Thymus (tissue), 14 donors: Measurements from ENCODE around the gene CRYAB. TPM values are rescaled to one million over a fixed set of nuclear protein-coding genes. Genes with fewer than 3 reads are reported as not detected.

Experiments used
- DNase-seq, 9 donors: peaks; one replicate each; pipeline ENCODE4 v3.0.0-alpha.2; 2013; ENCODE audit warnings: low spot score in 9 of 9, low read depth in 6 of 9, missing footprints in 1 of 9
- H3K27ac ChIP-seq, 2 donors: one replicate each; pipeline ENCODE4 v1.5.1; 2013; ENCODE audit warnings: control low read depth in 1 of 2, low read depth in 1 of 2, low read length in 1 of 2, mild to moderate bottlenecking in 1 of 2, moderate library complexity in 1 of 2
- H3K27me3 ChIP-seq, 2 donors: one replicate each; pipeline ENCODE4 v1.5.1; 2013; ENCODE audit warnings: low read length in 1 of 2; ENCODE audit not compliant: control insufficient read depth in 2 of 2, insufficient read depth in 1 of 2
- H3K36me3 ChIP-seq, 2 donors: one replicate each; pipeline ENCODE4 v1.5.1; 2013; ENCODE audit warnings: low read length in 1 of 2, mild to moderate bottlenecking in 1 of 2, moderate library complexity in 1 of 2; ENCODE audit not compliant: control insufficient read depth in 2 of 2, insufficient read depth in 2 of 2
- H3K4me1 ChIP-seq, 2 donors: one replicate each; pipeline ENCODE4 v1.5.1; 2013; ENCODE audit warnings: low read length in 2 of 2; ENCODE audit not compliant: control insufficient read depth in 2 of 2, insufficient read depth in 2 of 2
- H3K4me3 ChIP-seq, 2 donors: one replicate each; pipeline ENCODE4 v1.5.1; 2013; ENCODE audit warnings: low read length in 2 of 2, control low read depth in 1 of 2, mild to moderate bottlenecking in 1 of 2
- H3K9me3 ChIP-seq, 2 donors: one replicate each; pipeline ENCODE4 v1.5.1; 2013; ENCODE audit warnings: low read length in 1 of 2, mild to moderate bottlenecking in 1 of 2; ENCODE audit not compliant: control insufficient read depth in 2 of 2, insufficient read depth in 1 of 2
- WGBS: extraction: QIAGEN DNeasy Blood & Tissue Kit; methylation state at CpG from one replicate; pipeline ENCODE4 v1.1.7; 2013; 5-methylcytosine and 5-hydroxymethylcytosine counted together
- long read RNA-seq, 10 donors: transcript quantifications; one replicate each; lab custom pipeline, GENCODE V29; 2026
- polyA plus RNA-seq: library from polyadenylated mRNA; stranded (reverse); fragments of 200-250 nt; gene quantifications from one replicate; pipeline ENCODE4 v1.2.3, GENCODE V29; 2013
- total RNA-seq: library from RNA; stranded (reverse); fragments of 120-200 nt; gene quantifications from one replicate; pipeline ENCODE4 v1.2.4, GENCODE V29; 2013
- donor health status: healthy.

CRYAB gene, protein sequence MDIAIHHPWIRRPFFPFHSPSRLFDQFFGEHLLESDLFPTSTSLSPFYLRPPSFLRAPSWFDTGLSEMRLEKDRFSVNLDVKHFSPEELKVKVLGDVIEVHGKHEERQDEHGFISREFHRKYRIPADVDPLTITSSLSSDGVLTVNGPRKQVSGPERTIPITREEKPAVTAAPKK
- total RNA-seq: 4.2 TPM
- 116 TPM for polyA plus RNA-seq
- long read RNA-seq, donor 1: 0 reads
- long read RNA-seq, donor 2: 0 reads
- long read RNA-seq, donor 3, transcript CRYAB-205 (3 exons, 1,017 nt): major isoform, 8 of 8 reads
- long read RNA-seq, donor 3, partial matches to known transcripts: 0 of 8 reads
- long read RNA-seq, donor 3, other reads (novel, unspliced or antisense): 0 of 8 reads
- long read RNA-seq, donor 4: 0 reads
- long read RNA-seq, donor 5, transcript CRYAB-205 (3 exons, 1,017 nt): major isoform, 11 of 15 reads
- long read RNA-seq, donor 5, partial matches to known transcripts: 0 of 15 reads
- long read RNA-seq, donor 5, other reads (novel, unspliced or antisense): 0 of 15 reads
- long read RNA-seq, donor 6, partial matches to known transcripts: 0 of 8 reads
- long read RNA-seq, donor 6, other reads (novel, unspliced or antisense): 0 of 8 reads
- long read RNA-seq, donor 7, partial matches to known transcripts: 0 of 4 reads
- long read RNA-seq, donor 7, other reads (novel, unspliced or antisense): 0 of 4 reads
- long read RNA-seq, donor 8, partial matches to known transcripts: 0 of 6 reads
- long read RNA-seq, donor 8, other reads (novel, unspliced or antisense): 0 of 6 reads
- long read RNA-seq, donor 9, partial matches to known transcripts: 0 of 4 reads
- long read RNA-seq, donor 9, other reads (novel, unspliced or antisense): 0 of 4 reads
- long read RNA-seq, donor 10, transcript CRYAB-205 (3 exons, 1,017 nt): major isoform, 7 of 7 reads
- long read RNA-seq, donor 10, partial matches to known transcripts: 0 of 7 reads
- long read RNA-seq, donor 10, other reads (novel, unspliced or antisense): 0 of 7 reads

DNA sequence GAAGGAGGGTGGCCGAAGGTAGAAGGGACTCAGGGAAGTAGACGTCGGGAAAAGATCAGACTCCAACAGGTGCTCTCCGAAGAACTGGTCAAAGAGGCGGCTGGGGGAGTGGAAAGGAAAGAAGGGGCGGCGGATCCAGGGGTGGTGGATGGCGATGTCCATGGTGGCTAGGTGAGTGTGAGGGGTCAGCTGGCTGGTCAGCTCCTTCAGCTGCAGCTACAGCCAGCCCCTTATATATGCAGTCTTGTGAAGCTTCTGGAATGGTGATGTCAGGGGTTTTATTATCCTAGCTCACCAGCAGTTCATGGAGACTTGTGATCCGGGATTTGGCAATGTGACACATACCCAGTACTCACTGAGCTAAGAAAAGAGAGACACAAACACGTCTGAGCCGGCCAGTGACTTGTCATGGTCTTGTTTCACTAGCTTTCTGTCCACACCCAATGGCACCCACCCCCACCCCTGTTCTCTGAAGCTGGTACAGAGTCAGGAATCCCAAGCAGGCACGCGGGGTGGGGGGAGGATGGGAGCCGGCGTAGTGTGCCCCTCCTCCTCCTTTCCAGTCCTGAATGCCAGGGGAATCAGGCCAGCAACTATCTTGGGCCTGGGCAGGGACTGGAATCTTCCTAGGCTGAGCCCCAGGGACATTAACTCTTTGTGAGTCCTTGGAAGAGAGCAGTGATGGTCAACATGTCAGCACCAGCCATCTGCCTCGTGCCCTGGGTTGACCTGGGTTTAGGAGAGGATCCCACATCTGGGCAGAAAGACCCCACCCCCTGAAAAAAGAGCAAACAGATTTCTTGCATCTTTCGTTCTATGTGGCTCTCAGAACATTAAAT is at the start of gene CRYAB:
Gene CRYAB, minus strand, starts transcription at position 208 of the 839 bp plus-strand sequence. Its CDS starts 46 bp downstream, at position 162.
- peaks cover 0 to 7% of the 10 kb centered on the region in 2 donors for H3K4me1 ChIP-seq
- H3K27ac ChIP-seq: peak within 1 kb of the TSS in 1 of 2 donors; percentile 9
- peaks cover 9 to 57% of the 10 kb centered on the region in 2 donors for H3K27me3 ChIP-seq
- H3K4me3 ChIP-seq: no peak within 1 kb of the TSS
- peak in 1 of 9 donors; percentile 7 for DNase-seq
- no peaks in the 10 kb centered on the region for H3K9me3 ChIP-seq
- 72% methylated on average over 17 of the region's 17 CpGs for WGBS
- H3K36me3 ChIP-seq: no peaks in the 10 kb centered on the region

DNA sequence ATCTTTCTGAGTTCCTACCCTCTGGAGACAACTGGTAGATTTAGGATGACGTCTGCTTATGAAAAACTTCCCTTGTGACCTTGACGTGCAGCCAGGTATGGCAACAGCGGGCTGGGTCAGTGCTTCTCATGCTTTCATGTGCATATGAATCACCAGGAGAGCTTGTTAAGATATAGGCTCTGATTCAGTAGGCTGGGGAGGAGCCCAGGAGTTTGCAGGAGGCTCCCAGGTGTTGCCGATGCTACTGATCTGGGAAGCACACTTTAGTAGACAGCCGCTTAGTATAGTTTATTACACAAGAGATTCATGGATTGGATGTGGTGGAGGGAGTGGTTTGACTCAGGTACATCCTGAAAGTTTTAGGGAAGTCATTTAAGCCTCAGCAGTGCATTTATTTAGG is 49.3 kb upstream of the CRYAB start:
- no peak for DNase-seq
- Histone ChIP-seq H3K4me1 (no peaks in the 10 kb centered on the region), H3K27ac (no peak overlapping the region), H3K27me3 (no peaks in the 10 kb centered on the region), H3K9me3 (peaks cover 0 to 8% of the 10 kb centered on the region in 2 donors), H3K4me3 (no peak overlapping the region), H3K36me3 (no peaks in the 10 kb centered on the region)
- WGBS: 94% methylated on average over 5 of the region's 5 CpGs

DNA sequence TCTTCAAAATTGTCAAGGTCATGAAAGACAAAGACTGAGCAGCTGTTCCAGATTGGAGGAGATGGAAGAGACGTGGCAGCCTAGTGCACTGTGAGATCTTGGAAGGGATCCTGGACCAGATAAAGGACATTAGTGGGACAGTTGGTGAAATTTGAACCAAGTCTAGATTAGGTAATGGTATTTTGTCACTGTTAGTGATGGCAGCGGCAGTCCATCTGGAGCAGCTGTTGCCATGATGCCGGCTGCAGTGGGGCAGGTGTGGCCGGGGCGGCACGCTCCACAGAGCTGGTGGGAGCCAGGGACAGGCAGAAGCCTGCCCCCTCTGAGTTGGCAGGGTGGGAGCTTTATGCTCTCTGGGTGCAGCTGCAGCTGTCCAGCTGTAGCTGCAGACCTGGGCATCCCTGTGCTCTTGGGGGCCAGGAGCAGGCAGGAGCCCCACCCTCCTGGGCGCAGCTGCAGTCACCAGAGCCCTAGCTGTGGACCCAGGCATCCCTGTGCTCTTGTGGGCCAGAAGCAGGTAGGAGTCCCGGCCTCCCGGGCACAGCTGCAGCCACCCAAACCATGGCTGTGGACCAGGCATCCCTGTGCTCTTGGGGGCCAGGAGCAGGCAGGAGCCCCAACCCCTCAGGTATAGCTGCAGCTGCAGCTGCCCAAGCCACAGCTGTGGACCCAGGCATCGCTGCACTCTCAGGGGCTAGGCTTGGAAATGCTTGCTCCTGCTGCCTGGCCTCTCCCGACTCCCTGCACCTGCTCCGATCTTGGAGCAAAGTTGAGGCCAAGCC is 46.3 kb upstream of the CRYAB start:
- no peak for DNase-seq
- H3K4me3 ChIP-seq: no peak overlapping the region
- no peak overlapping the region for H3K27ac ChIP-seq
- WGBS: 97% methylated on average over 12 of the region's 12 CpGs
- H3K4me1 ChIP-seq: no peaks in the 10 kb centered on the region
- H3K9me3 ChIP-seq: peaks cover 0 to 8% of the 10 kb centered on the region in 2 donors
- no peaks in the 10 kb centered on the region for H3K27me3 ChIP-seq
- H3K36me3 ChIP-seq: no peaks in the 10 kb centered on the region

DNA sequence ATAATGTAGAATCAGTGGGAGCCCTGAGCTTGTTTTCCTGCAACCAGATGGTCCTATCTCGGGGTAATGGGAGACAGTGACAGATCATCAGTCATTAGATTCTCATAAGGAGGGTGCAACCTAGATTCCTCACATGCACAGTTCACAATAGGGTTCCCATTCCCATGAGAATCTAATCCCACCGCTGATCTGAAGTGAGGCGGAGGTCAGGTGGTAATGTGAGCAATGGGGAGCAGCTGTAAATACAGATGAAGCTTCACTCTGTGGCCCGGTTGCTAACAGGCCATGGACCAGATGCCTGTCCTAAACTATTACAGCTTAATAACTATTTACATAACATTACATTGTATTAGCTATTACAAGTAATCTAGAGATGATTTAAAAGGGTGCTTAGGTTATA is 42.6 kb upstream of the CRYAB start:
- no peak for DNase-seq
- no peaks in the 10 kb centered on the region for H3K27me3 ChIP-seq
- WGBS: 98% methylated on average over 4 of the region's 4 CpGs
- peaks cover 0 to 8% of the 10 kb centered on the region in 2 donors for H3K9me3 ChIP-seq
- no peaks in the 10 kb centered on the region for H3K4me1 ChIP-seq
- no peak overlapping the region for H3K4me3 ChIP-seq
- no peaks in the 10 kb centered on the region for H3K36me3 ChIP-seq
- no peak overlapping the region for H3K27ac ChIP-seq

DNA sequence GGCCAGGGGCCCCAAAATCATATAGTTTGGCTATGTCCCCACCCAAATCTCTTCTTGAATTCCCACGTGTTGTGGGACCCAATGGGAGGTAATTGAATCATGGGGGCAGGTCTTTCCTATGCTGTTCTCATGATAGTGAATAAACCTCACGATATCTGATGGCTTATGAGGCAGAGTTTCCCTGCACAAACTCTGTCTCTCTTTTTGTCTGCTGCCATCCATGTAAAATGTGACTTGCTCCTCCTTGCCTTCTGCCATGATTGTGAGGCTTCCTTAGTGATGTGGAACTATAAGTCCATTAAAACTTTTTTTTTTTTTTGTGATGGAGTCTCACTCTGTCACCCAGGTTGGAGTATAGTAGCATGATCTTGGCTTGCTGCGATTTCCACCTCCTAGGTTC is 40.0 kb upstream of the CRYAB start:
- no peak for DNase-seq
- H3K9me3 ChIP-seq: no peaks in the 10 kb centered on the region
- WGBS: 97% methylated on average over 3 of the region's 3 CpGs

DNA sequence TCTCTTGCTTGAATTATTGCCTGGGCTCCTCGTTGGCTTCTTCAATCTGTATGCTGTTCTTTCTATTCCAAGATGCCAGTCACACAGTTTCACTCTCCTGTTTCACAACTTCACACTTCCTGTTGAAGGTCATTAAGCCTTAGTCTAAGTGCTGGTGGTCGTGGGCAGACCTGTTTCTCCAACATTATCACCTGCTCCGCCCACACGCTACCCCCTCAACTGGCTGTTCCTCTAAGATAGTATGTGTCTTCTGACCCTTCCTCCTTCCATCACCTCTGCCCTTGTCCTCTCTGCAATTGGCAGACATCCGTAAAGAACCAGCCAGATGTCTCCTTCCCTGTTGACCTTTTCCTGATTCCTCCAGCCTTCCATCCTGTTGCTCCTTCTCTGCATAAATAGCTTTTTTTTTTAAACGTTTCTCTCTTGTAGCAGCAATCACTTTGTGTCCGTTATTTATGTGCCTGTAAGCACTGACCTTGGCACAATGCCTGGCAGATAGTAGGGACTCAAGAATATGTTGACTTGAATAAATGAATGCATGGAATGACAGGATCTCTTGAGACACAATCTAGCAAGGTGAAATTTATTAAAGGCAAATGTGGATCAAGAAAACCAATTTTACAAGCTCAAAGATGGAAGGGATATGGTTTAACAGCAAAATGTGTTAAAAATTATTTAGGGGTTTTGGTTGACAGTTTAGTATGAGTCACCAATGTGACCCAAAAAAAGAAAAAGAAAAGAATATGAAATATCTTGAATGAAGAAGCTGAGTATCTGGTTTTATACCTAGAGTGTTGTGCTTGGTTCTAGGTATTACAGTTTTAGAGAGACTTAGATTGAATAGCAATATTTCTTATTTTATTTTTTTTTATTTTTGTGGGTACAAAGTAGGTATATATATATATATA is 38.2 kb upstream of the CRYAB start:
- H3K4me1 ChIP-seq: no peaks in the 10 kb centered on the region
- no peaks in the 10 kb centered on the region for H3K9me3 ChIP-seq
- 77% methylated on average over 7 of the region's 7 CpGs for WGBS
- H3K36me3 ChIP-seq: no peaks in the 10 kb centered on the region
- no peaks in the 10 kb centered on the region for H3K27me3 ChIP-seq
- H3K4me3 ChIP-seq: no peak overlapping the region
- H3K27ac ChIP-seq: no peak overlapping the region
- no peak for DNase-seq

More for the DNA sequence above, 40.0 kb upstream of the CRYAB start:
- Histone ChIP-seq H3K36me3 (no peaks in the 10 kb centered on the region), H3K4me1 (no peaks in the 10 kb centered on the region), H3K27me3 (no peaks in the 10 kb centered on the region), H3K27ac (no peak overlapping the region), H3K4me3 (no peak overlapping the region)

DNA sequence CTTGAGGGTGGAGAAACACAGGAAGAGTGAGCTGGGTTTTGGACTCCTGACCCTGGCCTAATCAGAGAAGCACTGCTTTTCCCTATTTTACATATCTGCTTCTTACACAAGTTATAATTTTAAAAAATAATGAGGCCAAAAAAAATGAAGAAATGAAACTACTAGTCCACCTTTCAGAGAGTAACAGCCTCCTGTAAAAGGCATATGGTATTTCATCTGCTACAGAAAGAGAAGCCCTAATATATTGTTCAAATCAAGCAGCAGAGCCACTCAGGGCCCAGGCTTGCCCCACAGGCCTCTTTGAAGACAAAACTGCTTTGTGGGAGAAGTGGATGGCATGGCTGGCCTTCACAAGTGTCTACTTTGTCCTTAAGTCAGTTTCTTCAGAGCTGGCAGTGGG is 35.6 kb upstream of the CRYAB start:
- no peaks in the 10 kb centered on the region for H3K36me3 ChIP-seq
- H3K4me1 ChIP-seq: peaks cover 0 to 3% of the 10 kb centered on the region in 2 donors
- H3K27me3 ChIP-seq: no peaks in the 10 kb centered on the region
- H3K9me3 ChIP-seq: no peaks in the 10 kb centered on the region
- H3K27ac ChIP-seq: no peak overlapping the region
- H3K4me3 ChIP-seq: no peak overlapping the region
- no peak for DNase-seq
